GM18861 (cell line): ENCODE data around the gene MYOM1.
A peak's percentile ranks its signal among the peaks of the same experiment; 100 is the strongest.

ENCODE experiments used
- ATAC-seq: cut with Tn5 transposase; IDR thresholded peaks from one replicate; pipeline ENCODE4 v1.9.1; 2021; ENCODE audit not compliant: unreplicated experiment

Gene MYOM1

DNA sequence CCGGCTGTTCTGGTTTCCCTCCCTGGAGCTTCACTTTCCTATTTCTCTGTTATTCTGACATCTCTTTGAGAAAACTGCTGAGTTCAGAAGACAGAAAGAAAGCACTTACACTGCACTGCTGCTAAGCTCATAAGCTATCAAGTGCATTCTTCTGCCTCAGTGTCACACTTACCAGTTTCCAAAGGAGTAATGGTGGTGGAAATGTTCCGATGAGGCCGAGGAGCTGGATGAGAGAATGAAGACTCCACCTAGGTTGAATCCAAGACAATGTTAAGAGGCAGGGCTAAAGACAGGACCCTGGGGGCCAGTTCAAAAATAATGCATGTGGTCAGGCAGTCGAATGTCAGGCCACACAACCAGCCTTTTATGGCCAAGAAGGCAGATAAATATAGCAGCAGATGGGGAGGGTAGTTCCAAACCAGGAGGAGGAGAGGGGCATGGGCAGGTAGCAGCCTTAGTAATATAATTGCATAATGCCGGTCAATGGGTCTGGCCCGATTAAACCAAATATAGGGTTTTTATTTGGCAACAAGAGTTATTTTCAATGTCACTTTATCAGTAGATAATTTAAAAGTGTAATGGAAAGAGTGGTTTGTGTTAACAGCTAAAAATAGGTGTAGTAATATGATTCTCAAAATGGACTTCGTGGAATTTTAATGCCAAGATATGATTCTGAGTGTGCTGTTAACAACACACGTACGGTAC lies at the start of gene MYOM1:
Gene MYOM1 (minus strand): TSS at position 338 of the 705 bp plus-strand sequence. CDS start 4,745 bp downstream, outside the sequence.
- no peak for ATAC-seq

DNA sequence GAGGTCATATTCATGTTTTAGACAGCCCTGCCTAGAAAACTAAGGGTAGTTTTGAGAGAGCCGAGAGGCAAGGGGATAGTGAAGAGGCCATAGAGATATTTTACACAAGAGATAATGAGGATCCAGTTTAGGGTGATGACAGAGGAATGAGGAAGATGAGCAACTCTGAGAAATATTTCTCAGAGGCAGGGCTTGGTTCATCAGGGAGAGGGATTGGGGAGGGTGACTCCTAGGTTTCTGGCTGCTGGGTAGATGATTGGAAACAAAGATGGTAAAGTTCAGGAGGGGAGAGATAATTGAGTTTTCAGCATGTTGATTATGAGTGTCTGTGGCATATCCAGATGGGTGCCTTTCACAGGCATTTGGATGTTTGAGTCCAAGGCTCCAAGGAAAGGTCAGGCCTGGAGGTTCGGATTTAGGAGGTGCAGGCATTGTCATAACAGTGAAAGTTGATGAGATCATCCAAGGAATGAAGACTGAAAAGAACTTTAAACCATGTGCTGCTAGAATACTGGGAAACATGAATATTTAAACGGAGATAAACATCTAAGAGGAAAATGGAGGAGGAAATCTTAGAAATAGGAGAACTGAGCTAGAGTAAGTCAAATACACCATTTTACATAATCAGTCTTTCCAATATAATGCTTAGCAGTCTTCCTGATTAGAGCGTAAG lies 49.6 kb upstream of the MYOM1 start:
- ATAC-seq = no peak

DNA sequence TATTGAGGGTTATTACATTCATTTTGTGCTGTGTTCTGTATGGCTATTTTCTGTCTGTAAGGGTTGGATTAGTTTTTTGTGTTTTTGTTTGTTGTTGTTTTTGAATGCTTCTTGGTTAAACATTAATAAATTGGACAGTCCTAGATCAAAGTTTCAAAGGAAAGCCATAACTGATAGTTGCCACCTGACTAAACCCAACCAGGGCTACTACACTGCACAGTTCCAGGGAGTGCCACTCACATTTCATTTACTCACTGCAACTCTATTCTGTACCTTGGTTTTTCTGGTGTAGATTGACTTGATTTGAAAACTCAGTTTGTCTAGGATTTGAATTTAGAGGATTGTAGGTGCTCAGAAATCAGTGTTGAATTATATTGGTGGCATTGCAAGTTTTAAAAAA lies 48.5 kb upstream of the MYOM1 start:
- no peak for ATAC-seq

DNA sequence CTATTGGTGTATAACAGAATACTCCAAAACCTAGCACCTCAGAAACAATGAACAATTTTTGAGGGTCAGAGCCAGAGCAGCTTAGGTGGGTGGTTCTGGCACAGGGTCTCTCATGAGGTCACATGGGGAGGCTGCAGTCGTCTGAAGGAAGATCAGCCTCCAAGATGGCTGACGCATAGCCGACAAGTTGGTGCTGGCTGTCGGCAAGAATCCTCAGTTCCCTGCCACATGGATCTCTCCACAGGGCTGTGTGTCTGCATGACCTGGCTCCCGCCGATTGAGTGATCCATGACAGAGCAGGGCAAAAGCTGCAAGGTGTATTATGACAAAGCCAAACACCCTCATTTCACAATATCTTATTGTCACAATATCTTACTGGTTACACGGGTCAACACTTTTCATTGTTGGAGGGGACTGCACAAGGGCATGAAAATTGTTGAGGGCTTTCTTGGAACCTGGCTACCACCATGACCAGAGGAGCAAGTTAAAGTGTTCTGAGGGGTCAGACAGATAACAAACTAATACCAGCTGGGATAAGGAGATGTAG lies 46.4 kb upstream of the MYOM1 start:
- ATAC-seq = no peak

DNA sequence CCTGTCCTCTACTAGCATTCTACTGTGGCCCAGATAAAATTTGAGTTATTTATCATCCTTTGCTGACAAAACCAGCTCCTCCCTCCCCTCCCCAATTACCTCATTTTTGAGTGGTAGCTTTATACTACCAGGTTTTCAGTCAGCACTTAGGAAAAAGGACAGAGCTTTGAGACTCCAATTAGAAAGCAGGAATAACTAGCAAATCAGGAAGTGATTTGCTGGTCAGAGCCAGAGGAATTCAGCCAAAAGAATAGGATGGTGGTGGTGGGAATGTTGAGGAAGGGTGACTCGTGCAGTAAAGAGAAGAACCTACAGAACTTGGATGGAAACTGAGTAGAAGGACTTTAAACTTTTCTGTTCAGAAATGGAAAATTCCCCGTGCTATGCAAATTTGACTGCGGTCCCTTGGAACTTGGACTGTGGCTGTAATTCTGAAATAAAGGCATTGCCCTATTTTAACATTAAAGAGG lies 45.8 kb upstream of the MYOM1 start:
- ATAC-seq = no peak

DNA sequence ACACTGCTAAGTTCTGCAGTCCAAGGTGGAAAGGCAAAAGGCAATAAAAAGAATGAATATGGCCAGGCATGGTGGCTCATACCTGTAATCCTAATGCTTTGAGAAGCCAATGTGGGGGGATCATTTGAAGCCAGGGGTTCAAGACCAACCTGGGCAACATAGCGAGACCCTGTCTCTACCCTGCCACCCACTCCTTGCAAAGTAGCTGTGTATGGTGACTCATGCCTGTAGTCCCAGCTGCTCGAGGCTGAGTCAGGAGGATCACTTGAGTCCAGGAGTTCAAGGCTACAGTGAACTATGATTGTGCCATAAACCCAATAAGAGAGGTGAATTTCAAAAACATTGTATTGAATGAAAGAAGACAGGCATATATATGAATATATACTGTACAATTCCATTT lies 44.6 kb upstream of the MYOM1 start:
- no peak for ATAC-seq

DNA sequence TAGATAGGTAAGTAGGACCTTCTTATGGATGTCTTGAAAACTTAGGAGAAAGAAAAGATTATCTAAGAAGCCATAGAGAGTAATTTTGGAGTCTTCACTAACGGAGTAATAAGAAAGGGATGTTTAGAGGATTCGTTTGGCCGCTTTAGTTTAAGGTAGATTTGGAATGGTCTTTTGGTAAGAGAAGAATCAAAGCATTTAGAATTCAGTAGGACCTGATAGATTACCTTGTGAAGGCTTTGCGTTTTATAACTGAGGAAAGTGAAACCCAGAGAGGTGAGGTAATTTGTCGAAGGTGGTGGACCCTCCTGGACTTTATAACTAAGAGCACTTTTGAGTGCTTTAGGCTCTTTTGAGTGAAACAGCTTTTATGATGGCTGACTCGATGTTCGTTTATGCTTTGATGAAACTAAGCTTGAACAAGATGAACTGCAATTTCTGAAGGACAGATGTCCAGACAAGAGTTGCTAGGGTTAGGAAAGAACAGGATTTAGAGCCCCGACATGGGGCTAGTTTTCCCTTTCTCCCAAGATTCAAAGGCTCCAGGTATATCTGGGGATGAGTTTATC lies 43.4 kb upstream of the MYOM1 start:
- no peak for ATAC-seq

DNA sequence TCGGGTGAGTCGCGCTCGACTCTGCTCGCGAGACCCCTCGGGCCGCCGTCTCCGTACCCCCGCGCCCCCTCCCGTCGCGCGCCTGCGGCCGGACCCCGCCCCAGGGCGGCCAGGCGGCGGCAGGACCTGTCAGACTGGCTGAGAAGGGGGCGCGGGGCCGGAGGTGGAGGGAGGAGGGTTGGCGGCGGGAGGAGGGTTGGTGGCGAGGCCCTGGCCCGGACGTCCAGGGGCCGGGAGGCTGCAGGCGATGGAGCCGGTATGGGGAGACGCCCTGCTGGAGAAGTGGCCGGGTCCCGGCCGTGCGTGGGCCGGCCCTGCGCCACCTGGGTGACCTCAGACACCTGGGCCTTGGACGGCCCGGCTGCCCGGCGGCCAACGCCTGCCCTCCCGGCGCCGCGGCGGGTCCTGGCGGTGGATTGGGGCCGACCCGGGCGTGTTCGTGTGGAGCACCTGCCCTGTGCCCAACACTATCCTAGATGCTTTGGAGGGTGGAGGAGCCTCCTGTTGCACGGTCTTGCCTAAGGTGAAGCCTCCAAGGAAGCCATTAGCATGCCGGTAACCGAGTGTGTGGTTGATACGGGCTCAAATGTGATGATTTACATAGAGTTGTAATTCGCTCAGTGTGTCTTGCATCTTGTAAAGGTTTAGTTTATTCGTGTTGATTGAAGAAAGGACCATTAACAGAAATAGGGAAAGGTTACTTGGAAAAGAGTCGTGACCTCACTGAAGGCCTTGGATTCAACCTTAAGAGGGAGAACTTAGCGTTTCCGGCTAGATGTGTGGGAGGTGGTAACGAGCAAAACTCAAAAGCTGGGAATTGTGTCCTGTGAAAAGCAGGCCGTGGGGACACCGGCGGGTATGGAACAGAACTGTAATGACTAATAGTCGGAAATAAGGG lies 42.7 kb upstream of the MYOM1 start:
- peak; percentile 22 for ATAC-seq

DNA sequence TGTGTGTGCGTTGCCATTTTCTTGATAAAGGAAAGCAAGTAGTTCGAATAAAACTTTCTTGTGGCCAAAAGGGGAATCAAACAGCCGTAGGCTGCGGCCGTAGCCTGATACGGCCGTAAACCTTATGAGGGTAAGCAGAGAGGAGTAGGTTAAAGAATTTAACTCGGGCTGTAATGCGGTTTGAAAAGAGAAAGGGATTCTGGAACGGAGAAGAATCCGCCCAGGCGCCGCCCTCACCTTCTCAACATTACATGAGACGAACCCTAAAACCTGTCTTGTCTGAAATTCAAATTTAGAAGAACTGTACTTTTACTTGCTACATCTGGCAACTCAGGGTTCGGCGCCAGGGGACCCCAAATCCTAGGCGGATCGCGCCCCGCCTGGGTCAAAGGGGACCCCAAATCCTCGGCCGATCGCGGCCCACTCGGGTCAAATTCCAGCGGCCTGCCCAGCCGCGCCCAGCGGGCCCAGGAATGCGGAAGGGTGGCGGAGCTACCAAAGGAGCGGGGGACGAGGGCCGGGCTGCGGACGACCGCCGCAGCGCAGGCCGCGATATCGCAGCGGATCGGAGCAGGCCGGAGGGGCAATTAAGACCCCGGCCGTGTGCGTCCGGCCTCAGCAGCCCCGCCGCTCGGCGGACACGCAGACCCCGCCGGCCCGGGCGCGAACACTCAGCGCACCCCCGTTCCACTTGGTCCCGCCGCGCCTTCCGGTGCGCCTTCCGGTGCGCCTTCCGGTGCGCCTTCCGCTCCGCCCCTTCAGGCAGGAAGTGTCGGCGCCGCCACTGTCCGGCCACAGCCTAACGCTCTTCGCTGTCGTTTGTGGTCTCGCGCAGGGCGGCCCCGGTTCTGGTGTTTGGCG lies 41.8 kb upstream of the MYOM1 start, which contains the start of gene MYL12B:
Gene MYL12B (plus strand): TSS at position 761 of the 861 bp plus-strand sequence. CDS start 10,766 bp downstream, outside the sequence.
- peak; percentile 65 for ATAC-seq

DNA sequence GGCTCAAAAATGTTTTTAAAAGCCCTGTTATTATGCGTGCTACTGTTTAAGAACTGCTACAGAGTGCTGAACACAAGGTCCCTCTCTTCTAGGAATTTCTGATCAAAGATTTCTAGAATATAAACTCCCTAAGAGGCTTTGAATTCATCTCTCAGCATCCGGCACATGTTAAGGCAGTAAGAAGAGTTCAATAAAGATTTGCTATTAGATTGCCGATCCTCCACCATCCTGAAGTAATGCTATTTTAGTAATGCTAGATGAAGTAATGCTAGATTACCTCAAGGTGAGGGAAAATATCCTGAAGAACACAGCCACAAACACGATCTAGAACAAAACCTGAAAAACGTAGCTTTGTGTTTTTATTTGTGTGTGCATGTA lies 41.2 kb upstream of the MYOM1 start:
- ATAC-seq = no peak

DNA sequence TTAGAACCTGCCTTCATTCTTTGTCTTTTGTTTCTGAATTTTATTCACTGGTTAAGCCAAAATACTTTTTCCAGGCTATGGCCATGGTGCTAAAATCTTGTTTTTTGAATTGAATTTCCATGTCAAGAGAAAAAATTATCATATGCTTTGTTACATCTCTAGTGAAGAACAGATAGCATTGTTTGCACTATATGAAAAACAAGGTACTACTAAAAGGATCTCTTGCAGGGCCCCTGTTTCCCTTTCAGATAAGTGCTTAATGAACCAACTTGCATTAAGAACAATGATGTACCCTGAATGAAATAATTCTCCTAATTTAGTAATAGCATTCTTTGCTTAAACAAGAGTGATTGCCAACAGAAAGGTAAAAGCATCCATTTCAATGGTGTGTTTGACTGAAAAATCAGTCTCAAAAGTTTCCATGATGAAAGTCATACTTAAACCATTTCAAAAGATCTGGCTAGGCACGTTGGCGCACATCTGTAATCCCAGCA lies 37.9 kb upstream of the MYOM1 start:
- no peak for ATAC-seq

DNA sequence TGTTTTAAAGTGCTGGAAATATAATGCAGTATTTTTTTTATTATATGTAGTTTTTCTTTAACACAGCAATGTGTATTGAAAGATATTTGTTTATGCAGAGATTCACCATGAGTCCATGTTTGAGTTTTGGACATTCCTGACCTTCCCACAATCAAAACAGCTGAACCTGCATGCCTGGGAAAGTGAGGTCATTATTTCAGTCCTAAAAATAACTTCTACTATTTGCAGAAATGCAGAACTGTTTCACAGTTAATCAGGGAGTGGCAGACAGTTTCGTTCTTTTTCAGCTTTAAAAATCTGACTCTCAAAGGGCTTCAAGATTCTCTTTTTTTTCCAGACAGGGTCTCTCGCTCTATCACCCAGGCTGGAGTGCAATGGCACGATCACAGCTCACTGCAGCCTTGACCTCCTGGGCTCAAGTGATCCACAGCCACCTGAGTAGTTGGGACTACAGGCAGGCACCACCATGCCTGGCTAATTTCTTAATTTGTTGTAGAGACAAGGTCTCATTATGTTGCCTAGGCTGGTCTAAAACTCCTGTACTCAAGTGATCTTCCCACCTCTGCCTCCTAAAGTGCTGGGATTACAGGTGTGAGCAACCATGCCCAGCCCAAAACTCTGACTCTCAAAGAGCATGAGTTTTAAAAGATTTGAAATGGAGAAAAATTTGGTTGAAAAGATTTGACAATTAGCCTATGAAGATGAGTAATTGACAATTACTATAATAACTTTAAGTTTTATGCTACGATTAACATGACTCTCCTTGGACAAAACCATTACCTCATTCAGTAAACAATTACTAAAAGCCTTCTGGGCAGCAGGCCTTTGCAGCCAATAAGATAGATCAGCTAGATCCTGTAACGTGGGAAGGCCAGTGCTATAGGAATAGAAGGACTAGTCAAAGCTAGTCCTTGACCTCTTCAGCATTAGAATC lies 37.2 kb upstream of the MYOM1 start:
- ATAC-seq = no peak

DNA sequence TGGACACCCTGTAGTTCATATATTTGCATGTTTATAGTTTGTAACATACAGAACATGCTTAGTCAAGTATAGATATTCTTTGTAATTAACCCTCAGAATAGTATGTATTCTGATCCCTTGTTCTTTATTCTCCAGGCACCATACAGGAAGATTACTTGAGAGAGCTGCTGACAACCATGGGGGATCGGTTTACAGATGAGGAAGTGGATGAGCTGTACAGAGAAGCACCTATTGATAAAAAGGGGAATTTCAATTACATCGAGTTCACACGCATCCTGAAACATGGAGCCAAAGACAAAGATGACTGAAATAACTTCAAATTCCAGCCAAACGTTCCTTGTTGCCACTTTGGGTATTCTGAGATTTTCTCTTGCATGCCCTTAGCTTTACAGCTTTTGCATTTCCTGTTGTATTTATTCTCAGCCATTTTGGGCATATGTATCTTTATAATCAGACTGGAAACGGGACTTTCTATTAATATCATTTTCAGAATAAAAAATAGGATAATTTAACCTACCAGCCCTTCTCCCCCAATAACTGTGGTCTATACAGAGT lies 35.9 kb upstream of the MYOM1 start:
- no peak for ATAC-seq

DNA sequence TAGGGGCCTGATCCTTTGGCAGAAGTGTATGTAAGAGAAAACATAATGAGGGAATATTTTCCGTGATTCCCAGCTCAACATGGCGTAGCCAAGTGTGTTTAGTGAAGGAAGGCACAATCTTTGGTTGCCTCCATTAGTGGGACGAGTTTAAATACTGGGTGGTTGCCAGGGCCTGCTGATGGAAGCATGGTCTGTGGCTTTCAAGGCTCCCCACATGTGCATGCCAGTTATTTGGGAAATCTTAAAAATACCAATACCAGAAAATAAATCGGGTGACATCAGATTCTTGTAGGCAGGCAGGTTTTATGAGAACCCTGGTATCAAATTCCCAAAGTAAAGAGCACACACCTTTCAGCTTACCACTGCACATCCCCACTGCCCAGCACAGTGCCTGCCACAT lies 35.0 kb upstream of the MYOM1 start:
- ATAC-seq = no peak

DNA sequence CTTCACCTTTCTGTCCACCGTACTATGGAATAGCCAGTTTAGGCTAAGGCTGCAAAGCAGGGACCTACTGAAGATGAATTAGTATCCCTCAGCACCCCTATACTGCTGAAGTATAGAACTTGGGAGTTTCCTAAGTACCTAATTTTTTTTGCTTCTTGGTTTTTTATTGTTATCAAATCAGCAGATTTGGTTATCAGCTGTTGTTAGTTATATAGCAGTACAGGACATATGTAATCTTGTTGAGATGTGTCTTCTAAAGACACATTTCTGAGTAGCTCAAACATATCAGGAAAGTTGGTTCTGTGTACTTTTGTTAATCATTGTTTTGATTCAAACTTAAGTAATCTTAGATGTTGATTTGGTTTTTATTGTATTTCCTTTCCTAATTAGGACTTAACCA lies 33.1 kb upstream of the MYOM1 start:
- no peak for ATAC-seq

DNA sequence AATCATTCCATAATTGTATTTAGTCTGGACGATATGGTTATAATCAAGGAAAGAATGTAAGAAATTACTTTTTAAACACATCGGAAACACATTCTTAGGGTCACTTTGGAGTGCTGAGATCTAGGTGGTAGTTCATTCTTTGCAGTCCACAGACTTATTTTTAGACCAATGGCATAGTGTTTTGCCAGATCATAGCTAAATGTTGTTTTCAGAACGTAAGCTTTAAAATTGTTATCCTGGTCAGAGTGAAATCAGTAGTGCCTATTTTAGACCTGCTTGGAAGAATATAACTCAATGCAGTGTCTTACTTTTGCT lies 32.2 kb upstream of the MYOM1 start:
- ATAC-seq = no peak

DNA sequence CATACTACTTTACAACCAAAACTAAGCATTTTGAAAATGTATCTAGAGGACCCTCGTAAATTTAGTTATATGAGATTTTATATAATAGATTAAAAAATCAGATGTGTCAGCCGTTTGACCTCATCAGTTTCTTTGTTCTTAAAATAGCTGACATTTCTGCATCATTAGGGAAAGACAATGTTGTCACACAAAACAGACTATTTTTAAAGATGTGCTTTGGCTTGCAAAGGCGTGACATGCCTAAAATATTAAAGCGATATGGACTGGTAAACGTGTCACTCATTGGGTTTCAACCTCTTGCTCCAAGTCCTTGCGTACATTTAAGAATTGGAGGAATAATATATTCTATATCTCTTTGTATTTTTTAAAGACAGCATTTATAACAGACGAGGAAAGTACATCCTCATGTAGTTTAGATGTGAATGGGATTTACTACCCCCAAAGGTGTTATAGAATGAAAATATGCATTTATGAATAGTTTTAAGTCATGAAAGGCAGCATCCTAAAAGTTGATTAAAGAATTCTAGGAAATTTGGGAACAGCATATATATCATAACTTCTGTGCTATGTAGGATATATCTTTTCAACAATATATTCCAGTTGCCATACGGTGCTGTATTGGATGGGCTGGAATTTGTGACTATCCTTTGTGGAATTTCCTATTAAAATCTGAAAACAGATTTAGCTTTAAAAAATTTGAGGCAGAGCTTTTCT lies 31.6 kb upstream of the MYOM1 start:
- no peak for ATAC-seq
